SU-DHL-6 (cell line): ENCODE data around the gene SLC5A5.

Source experiments
- EZH2phosphoT487 ChIP-seq: fragments of 200-600 bp; sonication (generic), shearing (Covaris generic); conservative IDR thresholded peaks from 2 replicates; pipeline ENCODE4 v1.6.1; 2018; ENCODE audit warnings: mild to moderate bottlenecking, antibody characterized with exemption, low read length, moderate library complexity, mixed read lengths
- TF ChIP-seq, protein P1 (sequence below): fragments of 200-600 bp; sonication (generic); IDR thresholded peaks from one replicate; pipeline ENCODE4 v1.5.1; 2017; ENCODE audit warnings: antibody characterized with exemption, mild to moderate bottlenecking, low read length, moderate library complexity; ENCODE audit not compliant: insufficient read depth, poor library complexity, severe bottlenecking

- TF ChIP-seq, protein P1, sequence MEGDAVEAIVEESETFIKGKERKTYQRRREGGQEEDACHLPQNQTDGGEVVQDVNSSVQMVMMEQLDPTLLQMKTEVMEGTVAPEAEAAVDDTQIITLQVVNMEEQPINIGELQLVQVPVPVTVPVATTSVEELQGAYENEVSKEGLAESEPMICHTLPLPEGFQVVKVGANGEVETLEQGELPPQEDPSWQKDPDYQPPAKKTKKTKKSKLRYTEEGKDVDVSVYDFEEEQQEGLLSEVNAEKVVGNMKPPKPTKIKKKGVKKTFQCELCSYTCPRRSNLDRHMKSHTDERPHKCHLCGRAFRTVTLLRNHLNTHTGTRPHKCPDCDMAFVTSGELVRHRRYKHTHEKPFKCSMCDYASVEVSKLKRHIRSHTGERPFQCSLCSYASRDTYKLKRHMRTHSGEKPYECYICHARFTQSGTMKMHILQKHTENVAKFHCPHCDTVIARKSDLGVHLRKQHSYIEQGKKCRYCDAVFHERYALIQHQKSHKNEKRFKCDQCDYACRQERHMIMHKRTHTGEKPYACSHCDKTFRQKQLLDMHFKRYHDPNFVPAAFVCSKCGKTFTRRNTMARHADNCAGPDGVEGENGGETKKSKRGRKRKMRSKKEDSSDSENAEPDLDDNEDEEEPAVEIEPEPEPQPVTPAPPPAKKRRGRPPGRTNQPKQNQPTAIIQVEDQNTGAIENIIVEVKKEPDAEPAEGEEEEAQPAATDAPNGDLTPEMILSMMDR = no peak
- TF ChIP-seq EZH2phosphoT487 = no peak
These were observed 29.7 kb upstream of the SLC5A5 start for GRCh38 chr19:17841810-17842662.
